Measurements from ENCODE around the gene P3H4.

GRCh38 chr17:41754066-41754465 lies 57.7 kb downstream of the P3H4 start:
- TF ChIP-seq CTCF (IDR thresholded peaks at IDR 0.05 in 4 of 5, conservative IDR thresholded peaks at IDR 0.05 in 1 of 5) (no peak), POLR2A (IDR thresholded peaks at IDR 0.05) (no peak)
